HG02840 (cell line): ENCODE measurements around the gene SULF2.

Experiments
- ATAC-seq: cut with Tn5 transposase; IDR thresholded peaks from one replicate; pipeline ENCODE4 v1.9.1; 2021; ENCODE audit warnings: mild to moderate bottlenecking, moderate library complexity, moderate number of reproducible peaks; ENCODE audit not compliant: unreplicated experiment, low FRiP score

SULF2 gene

GRCh38 chr20:47720636-47721427, 64.4 kb downstream of the SULF2 start:
- ATAC-seq = no peak

- no peak for ATAC-seq
These were observed 65.7 kb downstream of the SULF2 start for GRCh38 chr20:47719625-47720024.

GRCh38 chr20:47719211-47719610, 66.1 kb downstream of the SULF2 start:
- no peak for ATAC-seq

- ATAC-seq = no peak
These were observed 66.9 kb downstream of the SULF2 start for GRCh38 chr20:47718398-47718797.

GRCh38 chr20:47717421-47717820, 67.9 kb downstream of the SULF2 start:
- ATAC-seq = no peak

- no peak for ATAC-seq
These were observed 71.3 kb downstream of the SULF2 start for GRCh38 chr20:47713878-47714450.

- no peak for ATAC-seq
These were observed 72.1 kb downstream of the SULF2 start for GRCh38 chr20:47713163-47713562.

- no peak for ATAC-seq
These were observed 74.1 kb downstream of the SULF2 start for GRCh38 chr20:47711046-47711752.

GRCh38 chr20:47710665-47711045, 74.6 kb downstream of the SULF2 start:
- no peak for ATAC-seq

GRCh38 chr20:47708953-47709833, 76.1 kb downstream of the SULF2 start:
- ATAC-seq = no peak

- ATAC-seq = no peak
These were observed 77.0 kb downstream of the SULF2 start for GRCh38 chr20:47708140-47708807.

GRCh38 chr20:47706345-47706744, 78.9 kb downstream of the SULF2 start:
- no peak for ATAC-seq

- ATAC-seq = no peak
These were observed 79.8 kb downstream of the SULF2 start for GRCh38 chr20:47705497-47705856.

GRCh38 chr20:47704746-47705496, 80.4 kb downstream of the SULF2 start:
- ATAC-seq = no peak

- no peak for ATAC-seq
These were observed 81.5 kb downstream of the SULF2 start for GRCh38 chr20:47703748-47704147.

- ATAC-seq = no peak
These were observed 83.7 kb downstream of the SULF2 start for GRCh38 chr20:47701612-47702011.

- no peak for ATAC-seq
These were observed 85.0 kb downstream of the SULF2 start for GRCh38 chr20:47700327-47700726.

GRCh38 chr20:47699818-47700217, 85.5 kb downstream of the SULF2 start:
- ATAC-seq = no peak

GRCh38 chr20:47698142-47698541, 87.1 kb downstream of the SULF2 start:
- no peak for ATAC-seq
